WI38 (cell line): Measurements from ENCODE around the gene OR5L1.

Experiments used
- H3K4me3 ChIP-seq: 2 replicates; pipeline ENCODE4 v1.5.1; 2011; ENCODE audit warnings: low read depth, mild to moderate bottlenecking, control low read depth, low read length
- TF ChIP-seq, protein P1 (sequence below): IDR thresholded peaks from 2 replicates; pipeline ENCODE4 v1.5.1; 2012; ENCODE audit warnings: low read depth, mild to moderate bottlenecking, control low read depth, low read length

Gene OR5L1

DNA sequence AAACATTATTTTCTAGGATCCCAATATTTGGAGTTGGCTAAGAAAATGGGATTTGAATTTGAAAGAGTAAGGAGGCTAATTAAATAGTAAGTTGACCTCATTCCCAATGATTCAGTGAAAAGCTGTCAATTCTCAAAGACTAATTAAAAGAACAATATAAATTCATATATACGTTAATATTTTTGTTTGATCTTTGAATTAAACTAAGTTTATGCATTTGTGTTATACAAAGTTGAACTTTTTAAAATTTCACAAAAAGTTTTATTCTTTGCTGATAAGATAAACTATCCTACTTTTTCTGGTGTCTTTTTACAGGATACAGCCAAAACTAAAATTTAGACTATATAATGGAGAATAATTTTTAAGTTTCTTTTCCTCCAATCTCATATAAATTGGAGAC, at the start of gene OR5L1:
OR5L1 (plus strand) TSS at position 301 of the 400 bp plus-strand sequence. CDS start 100 bp downstream, outside the sequence.
- no peak within 1 kb of the TSS for H3K4me3 ChIP-seq
- TF ChIP-seq, protein P1, sequence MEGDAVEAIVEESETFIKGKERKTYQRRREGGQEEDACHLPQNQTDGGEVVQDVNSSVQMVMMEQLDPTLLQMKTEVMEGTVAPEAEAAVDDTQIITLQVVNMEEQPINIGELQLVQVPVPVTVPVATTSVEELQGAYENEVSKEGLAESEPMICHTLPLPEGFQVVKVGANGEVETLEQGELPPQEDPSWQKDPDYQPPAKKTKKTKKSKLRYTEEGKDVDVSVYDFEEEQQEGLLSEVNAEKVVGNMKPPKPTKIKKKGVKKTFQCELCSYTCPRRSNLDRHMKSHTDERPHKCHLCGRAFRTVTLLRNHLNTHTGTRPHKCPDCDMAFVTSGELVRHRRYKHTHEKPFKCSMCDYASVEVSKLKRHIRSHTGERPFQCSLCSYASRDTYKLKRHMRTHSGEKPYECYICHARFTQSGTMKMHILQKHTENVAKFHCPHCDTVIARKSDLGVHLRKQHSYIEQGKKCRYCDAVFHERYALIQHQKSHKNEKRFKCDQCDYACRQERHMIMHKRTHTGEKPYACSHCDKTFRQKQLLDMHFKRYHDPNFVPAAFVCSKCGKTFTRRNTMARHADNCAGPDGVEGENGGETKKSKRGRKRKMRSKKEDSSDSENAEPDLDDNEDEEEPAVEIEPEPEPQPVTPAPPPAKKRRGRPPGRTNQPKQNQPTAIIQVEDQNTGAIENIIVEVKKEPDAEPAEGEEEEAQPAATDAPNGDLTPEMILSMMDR = no peak

DNA sequence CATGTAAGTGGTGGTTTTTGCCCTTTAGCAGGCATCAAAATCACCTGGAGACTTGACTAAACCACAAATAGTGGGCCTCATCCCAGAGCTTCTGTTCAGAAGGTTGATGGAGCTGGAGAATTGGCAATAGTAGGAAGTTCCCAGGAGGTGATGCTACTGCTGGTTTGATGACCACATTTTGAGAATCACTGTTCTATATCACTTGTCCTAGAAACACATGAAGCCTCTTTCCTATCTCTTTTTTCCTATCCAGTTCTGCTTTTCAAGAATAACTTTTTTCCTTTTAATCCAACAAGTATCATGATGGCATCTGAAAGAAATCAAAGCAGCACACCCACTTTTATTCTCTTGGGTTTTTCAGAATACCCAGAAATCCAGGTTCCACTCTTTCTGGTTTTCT, 38.0 kb upstream of the OR5L1 start, which contains the start of gene OR5D13:
OR5D13 (plus strand) TSS at position 301 of the 400 bp plus-strand sequence; CDS start at position 301, 0 bp downstream.
- H3K4me3 ChIP-seq = no peak within 1 kb of the TSS
- TF ChIP-seq, protein P1 = no peak

GRCh38 chr11:55791606-55792005, 19.6 kb upstream of the OR5L1 start:
- no peak overlapping the region for H3K4me3 ChIP-seq
- TF ChIP-seq, protein P1 = no peak

DNA sequence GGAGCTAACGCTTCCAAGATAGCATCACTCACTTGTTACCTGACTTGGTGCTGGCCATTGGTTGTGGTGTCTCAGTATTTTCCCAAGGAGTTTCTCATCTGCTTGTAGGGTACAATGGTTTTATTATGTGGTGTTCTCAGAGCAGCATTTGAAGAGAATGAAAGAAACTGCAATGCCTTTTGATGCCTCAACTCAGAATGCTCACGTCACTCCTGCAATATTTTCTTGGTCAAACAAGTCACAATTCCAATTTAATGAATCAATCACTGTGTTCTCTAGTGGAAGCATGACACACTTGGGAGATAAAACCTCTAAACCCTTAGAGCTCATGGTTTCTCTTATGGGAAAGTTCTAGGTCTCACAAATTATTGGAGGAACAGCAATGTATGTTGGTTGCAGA, 17.8 kb upstream of the OR5L1 start:
- TF ChIP-seq, protein P1 = no peak
- H3K4me3 ChIP-seq = no peak overlapping the region

DNA sequence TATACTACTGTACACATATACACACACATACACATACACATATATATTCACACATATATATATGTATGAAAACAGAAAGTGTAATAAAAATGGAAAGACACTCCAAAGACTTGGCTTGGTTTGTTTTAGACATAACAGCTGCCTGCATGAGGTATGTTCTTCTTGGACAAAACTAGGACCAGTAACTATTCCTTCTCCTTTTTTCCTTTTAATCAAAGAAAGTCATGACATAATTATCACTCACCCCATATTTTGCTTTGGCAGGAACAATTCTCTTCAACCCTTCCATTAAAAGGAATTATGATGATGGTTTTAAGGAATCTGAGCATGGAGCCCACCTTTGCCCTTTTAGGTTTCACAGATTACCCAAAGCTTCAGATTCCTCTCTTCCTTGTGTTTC, 15.9 kb upstream of the OR5L1 start, which contains the start of gene OR5D14:
OR5D14 (plus strand) TSS at position 301 of the 400 bp plus-strand sequence; CDS start at position 301, 0 bp downstream.
- no peak within 1 kb of the TSS for H3K4me3 ChIP-seq
- TF ChIP-seq, protein P1 = no peak

- no peak overlapping the region for H3K4me3 ChIP-seq
- TF ChIP-seq, protein P1 = no peak
Measured at GRCh38 chr11:55806248-55806647, 4.9 kb upstream of the OR5L1 start.

DNA sequence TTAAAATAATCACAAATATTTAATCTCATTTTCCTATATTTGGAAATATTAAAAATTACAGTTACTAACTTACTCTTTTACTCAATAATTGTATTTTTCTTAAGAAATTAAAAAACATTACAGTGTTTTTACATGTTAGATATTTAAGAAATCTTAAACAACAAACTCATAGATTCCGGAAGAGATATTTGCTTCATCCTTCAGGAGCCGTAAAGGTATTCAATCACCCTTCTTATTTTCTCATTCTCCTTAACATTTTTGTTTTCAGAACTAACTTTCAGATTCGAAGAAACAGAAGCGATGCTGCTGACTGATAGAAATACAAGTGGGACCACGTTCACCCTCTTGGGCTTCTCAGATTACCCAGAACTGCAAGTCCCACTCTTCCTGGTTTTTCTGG, 8.2 kb downstream of the OR5L1 start, which contains the start of gene OR5D18:
OR5D18 (plus strand) TSS at position 301 of the 400 bp plus-strand sequence; CDS start at position 301, 0 bp downstream.
- TF ChIP-seq, protein P1 = no peak

More for the DNA sequence above, 8.2 kb downstream of the OR5L1 start, which contains the start of gene OR5D18:
- no peak within 1 kb of the TSS for H3K4me3 ChIP-seq
